ENCODE data around the gene TPGS1.
A peak's percentile ranks its signal among the peaks of the same experiment; 100 is the strongest.
"Not testable (repeated sequence)": the region's sequence is repeated elsewhere in the genome, so short reads cannot be mapped to it uniquely, and the experiment has no call there.

TPGS1 gene

DNA sequence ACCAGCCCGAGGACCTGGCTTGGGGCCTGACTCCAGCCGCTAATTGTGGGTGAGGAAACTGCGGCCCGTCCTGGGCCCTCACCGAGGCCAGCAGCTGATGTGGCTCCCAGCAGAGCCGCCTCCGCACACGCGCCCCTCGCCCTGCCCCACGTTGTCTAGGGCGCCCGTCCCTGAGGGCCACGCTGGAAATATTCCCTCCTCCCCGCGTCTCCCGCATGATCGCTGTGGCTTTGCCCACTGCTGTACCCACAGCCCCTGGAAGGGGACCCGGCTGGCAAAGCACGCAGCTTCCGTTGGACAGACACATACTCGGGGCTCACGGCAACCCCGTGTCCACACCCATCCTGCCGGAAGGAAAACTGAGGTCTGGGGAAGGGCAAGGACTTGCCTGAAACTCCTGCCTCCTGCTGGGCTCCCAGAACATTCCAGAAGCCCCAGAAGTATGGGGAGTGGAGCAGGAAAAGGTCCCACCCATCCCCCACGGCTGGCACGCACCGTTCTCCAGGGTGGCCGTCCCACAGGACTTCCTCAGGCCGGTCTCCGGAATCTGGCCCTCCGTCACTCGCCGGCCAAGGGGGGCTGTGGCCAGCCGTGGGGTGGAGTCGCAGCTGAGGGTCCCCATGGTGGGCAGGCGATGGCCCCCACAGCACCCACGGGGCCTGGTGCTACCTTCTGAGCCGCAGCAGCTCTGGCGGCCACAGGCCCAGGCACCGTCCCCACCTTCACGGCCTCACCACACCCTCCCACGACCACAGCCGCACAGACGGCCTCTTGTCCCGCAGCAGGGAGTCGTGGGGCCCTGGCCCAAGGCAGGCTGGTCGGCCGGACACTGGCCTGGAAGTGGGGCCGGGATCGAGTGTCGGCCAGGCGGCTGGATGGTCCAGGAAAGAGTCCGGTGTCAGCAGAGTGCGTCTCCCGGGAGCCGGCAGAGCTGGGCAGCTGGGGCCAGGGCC lies 32.9 kb upstream of the TPGS1 start:
- no peaks in the 10 kb centered on the region for H3K36me3 Mint-ChIP-seq (ENCODE audit: low read depth)
- DNase-seq, result peak; percentile 48
- TF ChIP-seq, protein P1, sequence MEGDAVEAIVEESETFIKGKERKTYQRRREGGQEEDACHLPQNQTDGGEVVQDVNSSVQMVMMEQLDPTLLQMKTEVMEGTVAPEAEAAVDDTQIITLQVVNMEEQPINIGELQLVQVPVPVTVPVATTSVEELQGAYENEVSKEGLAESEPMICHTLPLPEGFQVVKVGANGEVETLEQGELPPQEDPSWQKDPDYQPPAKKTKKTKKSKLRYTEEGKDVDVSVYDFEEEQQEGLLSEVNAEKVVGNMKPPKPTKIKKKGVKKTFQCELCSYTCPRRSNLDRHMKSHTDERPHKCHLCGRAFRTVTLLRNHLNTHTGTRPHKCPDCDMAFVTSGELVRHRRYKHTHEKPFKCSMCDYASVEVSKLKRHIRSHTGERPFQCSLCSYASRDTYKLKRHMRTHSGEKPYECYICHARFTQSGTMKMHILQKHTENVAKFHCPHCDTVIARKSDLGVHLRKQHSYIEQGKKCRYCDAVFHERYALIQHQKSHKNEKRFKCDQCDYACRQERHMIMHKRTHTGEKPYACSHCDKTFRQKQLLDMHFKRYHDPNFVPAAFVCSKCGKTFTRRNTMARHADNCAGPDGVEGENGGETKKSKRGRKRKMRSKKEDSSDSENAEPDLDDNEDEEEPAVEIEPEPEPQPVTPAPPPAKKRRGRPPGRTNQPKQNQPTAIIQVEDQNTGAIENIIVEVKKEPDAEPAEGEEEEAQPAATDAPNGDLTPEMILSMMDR (IDR thresholded peaks at IDR 0.05), result no peak
- peaks cover 9% of the 10 kb centered on the region for H3K27me3 Mint-ChIP-seq (ENCODE audit: low read depth, poor library complexity)
- no peak overlapping the region for H3K4me3 Mint-ChIP-seq
- H3K9me3 Mint-ChIP-seq, result peaks cover under 1% of the 10 kb centered on the region
- peaks cover 35% of the 10 kb centered on the region for H3K4me1 Mint-ChIP-seq
- H3K27ac Mint-ChIP-seq, result no peak overlapping the region

DNA sequence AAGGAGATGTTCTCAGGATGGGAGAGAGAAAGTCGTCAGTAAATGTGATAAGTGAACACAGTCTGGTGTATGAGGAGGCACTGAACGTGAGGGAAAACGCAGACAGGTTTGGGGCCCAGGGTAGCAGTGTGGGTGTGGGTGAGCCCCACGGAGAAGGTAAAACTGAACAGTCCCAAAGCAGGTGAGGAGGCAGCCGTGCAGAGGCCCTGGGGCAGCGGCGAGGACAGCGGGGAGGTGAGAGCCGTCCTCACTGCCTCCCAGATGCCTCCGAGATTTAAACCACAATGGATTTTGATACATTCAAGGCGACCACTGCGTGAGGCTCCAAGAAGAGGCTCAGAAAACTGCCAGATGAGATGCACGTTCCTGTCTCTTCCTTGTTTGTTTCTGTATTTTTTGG lies 31.9 kb upstream of the TPGS1 start:
- TF ChIP-seq, protein P1 (IDR thresholded peaks at IDR 0.05), result no peak
- H3K9me3 Mint-ChIP-seq, result peaks cover 10% of the 10 kb centered on the region
- H3K27ac Mint-ChIP-seq, result peak overlapping the region; percentile 44
- H3K27me3 Mint-ChIP-seq (ENCODE audit: low read depth, poor library complexity), result peaks cover 9% of the 10 kb centered on the region
- no peak overlapping the region for H3K4me3 Mint-ChIP-seq
- peaks cover 44% of the 10 kb centered on the region for H3K4me1 Mint-ChIP-seq
- no peak for DNase-seq
- H3K36me3 Mint-ChIP-seq (ENCODE audit: low read depth), result peaks cover under 1% of the 10 kb centered on the region

DNA sequence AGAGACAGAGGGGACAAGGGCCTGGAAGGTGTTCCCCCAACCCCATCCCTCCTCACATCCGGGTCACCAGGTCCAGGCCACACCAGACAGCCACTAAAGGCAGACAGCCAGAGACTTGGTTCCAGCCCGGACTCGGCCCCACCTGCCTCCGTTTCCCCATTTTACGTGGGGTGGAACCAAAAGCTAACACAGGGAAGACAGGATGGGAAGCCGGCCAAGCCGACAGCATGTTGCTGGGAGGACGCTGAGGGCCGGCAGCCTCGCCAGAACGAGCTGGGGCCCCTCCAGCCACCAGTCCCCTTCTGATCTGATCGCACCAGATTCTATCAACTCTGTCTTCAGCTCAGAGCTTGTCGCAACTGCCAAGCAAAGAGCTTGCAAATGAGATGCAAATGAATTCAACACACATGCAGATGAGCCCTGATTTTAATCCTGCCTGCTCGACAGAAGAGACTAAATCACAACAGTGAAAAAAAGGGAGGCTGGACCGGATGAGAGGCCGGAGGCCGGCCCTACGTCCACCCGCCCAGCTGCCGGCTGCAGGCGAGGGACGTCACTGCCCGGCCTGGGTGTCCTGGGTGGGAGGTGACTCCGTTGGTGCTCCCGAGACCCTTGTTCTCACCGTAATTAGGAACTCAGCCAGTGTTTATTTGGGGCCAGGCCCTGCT lies 28.9 kb upstream of the TPGS1 start:
- Mint-ChIP-seq H3K9me3 (peaks cover 23% of the 10 kb centered on the region), H3K4me1 (peaks cover 47% of the 10 kb centered on the region), H3K27ac (no peak overlapping the region), H3K36me3 (ENCODE audit: low read depth) (peaks cover 9% of the 10 kb centered on the region), H3K27me3 (ENCODE audit: low read depth, poor library complexity) (peaks cover 27% of the 10 kb centered on the region), H3K4me3 (no peak overlapping the region)
- DNase-seq, result no peak
- TF ChIP-seq, protein P1 (IDR thresholded peaks at IDR 0.05), result no peak

DNA sequence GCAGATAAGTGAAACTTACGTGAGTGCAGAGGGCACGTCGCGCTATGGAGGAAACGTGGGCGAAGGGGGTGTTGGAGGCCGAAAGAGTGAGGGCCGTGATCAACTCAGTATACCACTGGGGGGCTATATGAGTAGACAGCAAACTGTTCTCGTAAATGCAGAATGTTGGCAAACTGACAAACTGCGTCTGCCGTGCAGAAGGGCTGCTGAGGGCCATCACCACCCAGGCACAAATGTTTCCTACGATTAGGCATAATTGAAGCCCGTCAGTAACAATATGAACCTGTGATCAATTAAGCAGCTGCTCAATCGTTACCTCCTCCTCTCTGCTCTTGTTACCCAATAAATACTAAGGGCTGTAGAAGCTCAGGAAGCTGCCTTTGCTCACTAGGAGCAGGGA lies 28.3 kb upstream of the TPGS1 start:
- Mint-ChIP-seq H3K36me3 (ENCODE audit: low read depth) (peaks cover 9% of the 10 kb centered on the region), H3K27me3 (ENCODE audit: low read depth, poor library complexity) (peaks cover 31% of the 10 kb centered on the region), H3K4me1 (peaks cover 47% of the 10 kb centered on the region), H3K4me3 (no peak overlapping the region), H3K9me3 (peaks cover 23% of the 10 kb centered on the region), H3K27ac (no peak overlapping the region)
- TF ChIP-seq, protein P1 (IDR thresholded peaks at IDR 0.05), result no peak
- DNase-seq, result no peak

DNA sequence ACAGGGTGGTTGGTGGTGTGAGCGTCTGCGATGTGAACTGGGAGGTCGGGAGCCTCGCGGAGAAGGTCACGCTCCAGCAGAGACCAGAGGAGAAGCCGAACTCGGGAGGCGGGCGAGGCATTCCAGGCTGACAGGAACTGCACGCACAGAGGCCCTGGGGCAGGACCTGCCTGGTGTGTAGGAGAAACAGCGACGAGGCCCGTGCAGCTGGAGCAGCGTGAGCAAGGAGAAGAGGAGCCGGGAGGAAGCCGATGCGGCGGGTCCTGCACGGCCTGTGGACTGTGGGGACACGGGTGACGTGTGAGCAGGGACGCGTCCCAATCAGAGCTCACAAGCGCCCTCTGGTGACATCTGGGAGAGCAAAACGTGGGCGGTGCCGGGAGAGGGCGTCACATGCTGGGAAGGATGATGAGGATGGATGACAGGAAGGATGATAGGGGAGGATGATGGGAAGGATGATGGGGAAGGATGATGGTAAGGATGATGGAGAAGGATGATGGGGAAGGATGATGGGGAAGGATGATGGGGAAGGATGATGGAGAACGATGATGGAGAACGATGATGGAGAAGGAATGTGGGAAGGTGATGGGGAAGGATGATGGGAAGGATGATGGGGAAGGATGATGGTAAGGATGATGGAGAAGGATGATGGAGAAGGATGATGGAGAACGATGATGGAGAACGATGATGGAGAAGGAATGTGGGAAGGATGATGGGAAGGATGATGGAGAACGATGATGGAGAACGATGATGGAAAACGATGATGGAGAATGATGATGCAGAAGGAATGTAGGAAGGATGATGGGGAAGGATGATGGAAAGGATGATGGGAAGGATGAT lies 27.1 kb upstream of the TPGS1 start:
- peaks cover 35% of the 10 kb centered on the region for H3K27me3 Mint-ChIP-seq (ENCODE audit: low read depth, poor library complexity)
- H3K36me3 Mint-ChIP-seq (ENCODE audit: low read depth), result peaks cover 9% of the 10 kb centered on the region
- TF ChIP-seq, protein P1 (IDR thresholded peaks at IDR 0.05), result peak; percentile 38
- peaks cover 48% of the 10 kb centered on the region for H3K4me1 Mint-ChIP-seq
- DNase-seq, result peak; percentile 76
- H3K4me3 Mint-ChIP-seq, result peak overlapping the region; percentile 26
- H3K27ac Mint-ChIP-seq, result peak overlapping the region; percentile 43
- H3K9me3 Mint-ChIP-seq, result peaks cover 23% of the 10 kb centered on the region

DNA sequence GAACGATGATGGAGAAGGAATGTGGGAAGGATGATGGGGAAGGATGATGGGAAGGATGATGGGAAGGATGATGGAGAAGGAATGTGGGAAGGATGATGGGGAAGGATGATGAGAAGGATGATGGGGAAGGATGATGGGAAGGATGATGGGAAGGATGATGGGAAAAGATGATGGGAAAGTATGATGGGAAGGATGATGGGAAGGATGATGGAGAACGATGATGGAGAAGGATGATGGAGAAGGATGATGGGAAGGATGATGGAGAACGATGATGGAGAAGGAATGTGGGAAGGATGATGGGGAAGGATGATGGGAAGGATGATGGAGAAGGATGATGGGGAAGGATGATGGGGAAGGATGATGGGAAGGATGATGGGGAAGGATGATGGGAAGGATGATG lies 26.2 kb upstream of the TPGS1 start:
- H3K36me3 Mint-ChIP-seq (ENCODE audit: low read depth); H3K4me3 Mint-ChIP-seq; H3K27ac Mint-ChIP-seq; DNase-seq: not testable (repeated sequence)
- peaks cover 54% of the 10 kb centered on the region for H3K4me1 Mint-ChIP-seq
- H3K9me3 Mint-ChIP-seq, result peaks cover 23% of the 10 kb centered on the region
- H3K27me3 Mint-ChIP-seq (ENCODE audit: low read depth, poor library complexity), result peaks cover 38% of the 10 kb centered on the region
